Measurements from ENCODE around the gene KIAA1614. TPM values are rescaled to one million over a fixed set of nuclear protein-coding genes. Genes with fewer than 3 reads are reported as not detected.

Gene KIAA1614
- total RNA-seq, 1 donor from 2014 or later = 13.0 TPM

- Histone ChIP-seq H3K4me3 (no peak overlapping the region), H3K36me3 (no peaks in the 10 kb centered on the region), H3K9me3 (no peaks in the 10 kb centered on the region), H3K27me3 (no peaks in the 10 kb centered on the region), H3K27ac (no peak overlapping the region), H3K4me1 (no peaks in the 10 kb centered on the region)
- TF ChIP-seq CTCF (IDR thresholded peaks at IDR 0.05) (no peak), POLR2AphosphoS5 (IDR thresholded peaks at IDR 0.05; ENCODE audit: insufficient read depth in 1 of 2, low read depth in 1 of 2) (no peak), POLR2A (IDR thresholded peaks at IDR 0.05) (no peak)
- DNase-seq (ENCODE audit: extremely low spot score in 2 of 2) = no peak
- intact Hi-C loops (cut with DNase I) = loop anchor here (10.0 kb wide), 1 partner anchor 258 kb away; no protein-coding TSS in a partner anchor
These were observed 26.4 kb upstream of the KIAA1614 start for GRCh38 chr1:180886338-180886737.

- H3K9me3 ChIP-seq = no peaks in the 10 kb centered on the region
- H3K27ac ChIP-seq = no peak overlapping the region
- H3K4me1 ChIP-seq = no peaks in the 10 kb centered on the region
- no peaks in the 10 kb centered on the region for H3K27me3 ChIP-seq
- intact Hi-C loops (cut with DNase I) = loop anchor here (10.0 kb wide), 1 partner anchor 257 kb away; no protein-coding TSS in a partner anchor
- no peaks in the 10 kb centered on the region for H3K36me3 ChIP-seq
- no peak overlapping the region for H3K4me3 ChIP-seq
- DNase-seq (ENCODE audit: extremely low spot score in 2 of 2) = no peak
- TF ChIP-seq POLR2AphosphoS5 (IDR thresholded peaks at IDR 0.05; ENCODE audit: insufficient read depth in 1 of 2, low read depth in 1 of 2) (no peak), POLR2A (IDR thresholded peaks at IDR 0.05) (no peak), CTCF (IDR thresholded peaks at IDR 0.05) (no peak)
These were observed 24.9 kb upstream of the KIAA1614 start for GRCh38 chr1:180887841-180888240.

- TF ChIP-seq CTCF (IDR thresholded peaks at IDR 0.05) (no peak), POLR2A (IDR thresholded peaks at IDR 0.05) (no peak), POLR2AphosphoS5 (IDR thresholded peaks at IDR 0.05; ENCODE audit: insufficient read depth in 1 of 2, low read depth in 1 of 2) (no peak)
These were observed 23.8 kb upstream of the KIAA1614 start for GRCh38 chr1:180888870-180889269.

GRCh38 chr1:180889325-180889724 is 23.4 kb upstream of the KIAA1614 start:
- Histone ChIP-seq H3K9me3 (no peaks in the 10 kb centered on the region), H3K27ac (no peak overlapping the region), H3K4me3 (no peak overlapping the region), H3K4me1 (no peaks in the 10 kb centered on the region), H3K27me3 (no peaks in the 10 kb centered on the region), H3K36me3 (no peaks in the 10 kb centered on the region)
- TF ChIP-seq CTCF (IDR thresholded peaks at IDR 0.05) = no peak
- no peak for TF ChIP-seq POLR2AphosphoS5 (IDR thresholded peaks at IDR 0.05; ENCODE audit: insufficient read depth in 1 of 2, low read depth in 1 of 2)
- no peak for TF ChIP-seq POLR2A (IDR thresholded peaks at IDR 0.05)
- DNase-seq (ENCODE audit: extremely low spot score in 2 of 2) = no peak
- intact Hi-C loops (cut with DNase I) = loop anchor here (10.0 kb wide), 1 partner anchor 255 kb away; no protein-coding TSS in a partner anchor

More at GRCh38 chr1:180888870-180889269, 23.8 kb upstream of the KIAA1614 start:
- H3K27me3 ChIP-seq = no peaks in the 10 kb centered on the region
- no peaks in the 10 kb centered on the region for H3K9me3 ChIP-seq
- DNase-seq (ENCODE audit: extremely low spot score in 2 of 2) = no peak
- intact Hi-C loops (cut with DNase I) = loop anchor here (10.0 kb wide), 1 partner anchor 256 kb away; no protein-coding TSS in a partner anchor
- no peaks in the 10 kb centered on the region for H3K4me1 ChIP-seq
- H3K27ac ChIP-seq = no peak overlapping the region
- H3K4me3 ChIP-seq = no peak overlapping the region
- no peaks in the 10 kb centered on the region for H3K36me3 ChIP-seq

GRCh38 chr1:180892272-180892671 is 20.4 kb upstream of the KIAA1614 start:
- Histone ChIP-seq H3K27me3 (no peaks in the 10 kb centered on the region), H3K9me3 (no peaks in the 10 kb centered on the region), H3K4me1 (no peaks in the 10 kb centered on the region), H3K4me3 (no peak overlapping the region), H3K27ac (no peak overlapping the region), H3K36me3 (no peaks in the 10 kb centered on the region)
- intact Hi-C loops (cut with DNase I) = no loop called here
- TF ChIP-seq POLR2AphosphoS5 (IDR thresholded peaks at IDR 0.05; ENCODE audit: insufficient read depth in 1 of 2, low read depth in 1 of 2) (no peak), CTCF (IDR thresholded peaks at IDR 0.05) (no peak)
- no peak for DNase-seq (ENCODE audit: extremely low spot score in 2 of 2)

All from vagina (tissue), 2 donors.